H1 (cell line): ENCODE data around the gene PSME1. TPM values are rescaled to one million over a fixed set of nuclear protein-coding genes. Genes with fewer than 3 reads are reported as not detected.

Source experiments
- CTCF ChIA-PET: fragments of 300-600 bp; sonication (Branson Sonifier 250); formaldehyde crosslinking; loops from one replicate; lab custom pipeline; 2021; ENCODE audit not compliant: partially characterized antibody; lab: Charles Lee
- POLR2A ChIA-PET: fragments of 300-600 bp; sonication (Branson Sonifier 250); formaldehyde crosslinking; loops from one replicate; lab custom pipeline; 2021; ENCODE audit warnings: inconsistent platforms; ENCODE audit not compliant: partially characterized antibody; lab: Charles Lee
- DNase-seq, 2 experiments: peaks; one replicate each; pipeline versions ENCODE4 v3.0.0 to v3.0.0-alpha.2; 2010 to 2022; ENCODE audit warnings: low spot score in 2 of 2, low read depth in 1 of 2, mixed read lengths in 1 of 2
- FAIRE-seq: peaks from 2 replicates; lab custom pipeline; 2011; peaks lifted over from hg19 to GRCh38; lab: Jason Lieb, UNC
- H2AFZ ChIP-seq: 2 replicates; pipeline ENCODE4 v1.8.1; 2012; ENCODE audit warnings: low read length, inconsistent platforms
- H2AK5ac ChIP-seq: 2 replicates; pipeline ENCODE4 v1.6.1; 2013; ENCODE audit warnings: low read depth, low read length
- H2BK120ac ChIP-seq: replicated peaks from 2 replicates; pipeline ENCODE3; 2013; ENCODE audit warnings: low read depth, low read length, inconsistent platforms
- H2BK12ac ChIP-seq: 2 replicates; pipeline ENCODE4 v1.6.1; 2013; ENCODE audit warnings: low read depth, low read length
- H2BK15ac ChIP-seq: 2 replicates; pipeline ENCODE4 v1.6.1; 2013; ENCODE audit warnings: low read length
- H2BK20ac ChIP-seq: 2 replicates; pipeline ENCODE4 v1.6.1; 2013; ENCODE audit warnings: low read length
- H2BK5ac ChIP-seq: 2 replicates; pipeline ENCODE4 v1.6.1; 2013; ENCODE audit warnings: low read depth, low read length
- H3K14ac ChIP-seq: 2 replicates; pipeline ENCODE4 v1.6.1; 2013; ENCODE audit warnings: inconsistent platforms; ENCODE audit not compliant: insufficient read length
- H3K18ac ChIP-seq: 2 replicates; pipeline ENCODE4 v1.6.1; 2013; ENCODE audit warnings: low read length; ENCODE audit errors: extremely low read depth
- H3K23ac ChIP-seq: 2 replicates; pipeline ENCODE4 v1.6.1; 2013; ENCODE audit warnings: inconsistent platforms; ENCODE audit not compliant: insufficient read length
- H3K23me2 ChIP-seq: 2 replicates; pipeline ENCODE4 v1.6.1; 2013; ENCODE audit warnings: low read depth, low read length
- H3K27ac ChIP-seq: 2 replicates; pipeline ENCODE4 v1.6.1; 2011; ENCODE audit warnings: low read depth, low read length, inconsistent platforms
- H3K27me3 ChIP-seq, 4 experiments: replicated peaks in 1 of 4; 1 replicate in 1 of 4; 2 replicates in 3 of 4; pipeline versions ENCODE4 v1.6.1 to v1.8.1; 2011 to 2013; ENCODE audit warnings: low read length in 3 of 4, mild to moderate bottlenecking in 3 of 4, inconsistent platforms in 2 of 4, mixed read lengths in 2 of 4, moderate library complexity in 1 of 4; ENCODE audit not compliant: control insufficient read depth in 3 of 4, insufficient read depth in 3 of 4; ENCODE audit errors: extremely low read depth in 1 of 4
- H3K36me3 ChIP-seq, 4 experiments: 2 replicates each; pipeline versions ENCODE4 v1.6.1 to v1.8.1; 2011 to 2013; ENCODE audit warnings: mild to moderate bottlenecking in 4 of 4, low read length in 3 of 4, moderate library complexity in 2 of 4, control low read depth in 1 of 4, inconsistent platforms in 1 of 4; ENCODE audit not compliant: insufficient read depth in 4 of 4, control insufficient read depth in 2 of 4
- H3K4ac ChIP-seq: replicated peaks from 2 replicates; pipeline ENCODE3; 2013; ENCODE audit warnings: low read length, low read depth, mixed read lengths, inconsistent platforms; ENCODE audit not compliant: insufficient read length
- H3K4me1 ChIP-seq, 4 experiments: replicated peaks in 1 of 4; 1 replicate in 1 of 4; 2 replicates in 3 of 4; pipeline versions ENCODE4 v1.6.1 to v1.8.1; 2011 to 2013; ENCODE audit warnings: low read length in 3 of 4, inconsistent platforms in 2 of 4, mixed read lengths in 1 of 4; ENCODE audit not compliant: insufficient read depth in 4 of 4, control insufficient read depth in 3 of 4
- H3K4me2 ChIP-seq, 2 experiments: 2 replicates each; pipeline versions ENCODE4 v1.6.1 to v1.8.1; 2011 to 2013; ENCODE audit warnings: low read depth in 2 of 2, low read length in 2 of 2, control low read depth in 1 of 2, inconsistent platforms in 1 of 2, mild to moderate bottlenecking in 1 of 2; ENCODE audit not compliant: insufficient read depth in 1 of 2
- H3K4me3 ChIP-seq, 4 experiments: fragments of 200-600, 300-600 bp in 1 of 4; sonication (generic), shearing (Covaris generic), sonication (Bioruptor Twin) in 1 of 4; 2 replicates each; pipeline versions ENCODE4 v1.5.1 to v1.8.1; 2011 to 2016; ENCODE audit warnings: low read length in 4 of 4, low read depth in 3 of 4, control low read depth in 2 of 4, inconsistent platforms in 2 of 4, mild to moderate bottlenecking in 2 of 4, mixed read lengths in 1 of 4, moderate library complexity in 1 of 4; ENCODE audit not compliant: insufficient read depth in 2 of 4; ENCODE audit errors: extremely low read depth in 1 of 4
- H3K56ac ChIP-seq: replicated peaks from 2 replicates; pipeline ENCODE3; 2013; ENCODE audit warnings: low read depth, mild to moderate bottlenecking, mixed read lengths, low read length, inconsistent platforms; ENCODE audit not compliant: insufficient read length
- H3K79me1 ChIP-seq: 2 replicates; pipeline ENCODE4 v1.6.1; 2013; ENCODE audit warnings: low read depth, low read length, control low read depth
- H3K79me2 ChIP-seq, 2 experiments: 2 replicates each; pipeline versions ENCODE4 v1.6.1 to v1.8.1; 2012 to 2013; ENCODE audit warnings: low read length in 2 of 2, mild to moderate bottlenecking in 2 of 2, inconsistent platforms in 1 of 2; ENCODE audit not compliant: insufficient read depth in 2 of 2, control insufficient read depth in 1 of 2
- H3K9ac ChIP-seq, 4 experiments: replicated peaks in 1 of 4; 1 replicate in 1 of 4; 2 replicates in 3 of 4; pipeline versions ENCODE4 v1.6.1 to v1.8.1; 2011 to 2013; ENCODE audit warnings: low read depth in 3 of 4, low read length in 3 of 4, control low read depth in 2 of 4, mild to moderate bottlenecking in 2 of 4, moderate library complexity in 2 of 4, inconsistent platforms in 1 of 4; ENCODE audit errors: extremely low read depth in 1 of 4
- H3K9me3 ChIP-seq, 2 experiments: 2 replicates each; pipeline versions ENCODE4 v1.6.1 to v1.8.1; 2012 to 2013; ENCODE audit warnings: mild to moderate bottlenecking in 2 of 2, moderate library complexity in 2 of 2, control low read depth in 1 of 2, inconsistent platforms in 1 of 2, low read depth in 1 of 2, low read length in 1 of 2, mixed read lengths in 1 of 2; ENCODE audit not compliant: insufficient read depth in 2 of 2
- H4K20me1 ChIP-seq, 2 experiments: replicated peaks in 1 of 2; 2 replicates each; pipeline versions ENCODE3 to v1.8.1; 2011 to 2013; ENCODE audit warnings: inconsistent platforms in 2 of 2, low read length in 2 of 2, mild to moderate bottlenecking in 1 of 2; ENCODE audit not compliant: insufficient read depth in 2 of 2, control insufficient read depth in 1 of 2
- H4K5ac ChIP-seq: 2 replicates; pipeline ENCODE4 v1.6.1; 2013; ENCODE audit warnings: low read length, low read depth, mixed read lengths, inconsistent platforms; ENCODE audit not compliant: insufficient read length
- H4K8ac ChIP-seq: 2 replicates; pipeline ENCODE4 v1.8.0; 2013; ENCODE audit warnings: mild to moderate bottlenecking, moderate library complexity, low read length, inconsistent platforms; ENCODE audit not compliant: insufficient read depth; ENCODE audit errors: extremely low read depth
- H4K91ac ChIP-seq: replicated peaks from 2 replicates; pipeline ENCODE3; 2013; ENCODE audit warnings: low read length, mixed read lengths, inconsistent platforms; ENCODE audit not compliant: insufficient read length
- ASH2L ChIP-seq: fragments of 200-600, 300-600 bp; sonication (generic); IDR thresholded peaks from one replicate; pipeline ENCODE4 v1.7.1; 2017; ENCODE audit warnings: low read length
- CTBP2 ChIP-seq: IDR thresholded peaks from 2 replicates; pipeline ENCODE4 v1.7.0; 2011; ENCODE audit warnings: borderline replicate concordance, mild to moderate bottlenecking, moderate library complexity, mixed read lengths, low read length; ENCODE audit not compliant: insufficient read depth, insufficient read length
- FOSL1 ChIP-seq: IDR thresholded peaks from 2 replicates; pipeline ENCODE4 v1.6.1; 2011; ENCODE audit warnings: mild to moderate bottlenecking, low read depth, low read length, moderate library complexity; ENCODE audit not compliant: insufficient read depth
- GABPA ChIP-seq: IDR thresholded peaks from 2 replicates; pipeline ENCODE4 v1.6.1; 2011; ENCODE audit warnings: mild to moderate bottlenecking, low read length, moderate library complexity, borderline replicate concordance; ENCODE audit not compliant: insufficient read depth
- HDAC6 ChIP-seq: IDR thresholded peaks from one replicate; pipeline ENCODE4 v1.7.1; 2012; ENCODE audit warnings: low read depth, mild to moderate bottlenecking, inconsistent platforms, low read length, moderate library complexity
- KDM4A ChIP-seq: IDR thresholded peaks from one replicate; pipeline ENCODE4 v1.7.1; 2012; ENCODE audit warnings: low read depth, mild to moderate bottlenecking, moderate library complexity, low read length, inconsistent platforms; ENCODE audit not compliant: severe bottlenecking
- NANOG ChIP-seq: IDR thresholded peaks from 2 replicates; pipeline ENCODE4 v1.6.1; 2011; ENCODE audit warnings: low read length, low read depth, mild to moderate bottlenecking, inconsistent platforms; ENCODE audit not compliant: insufficient read depth, poor library complexity, severe bottlenecking
- POLR2A ChIP-seq, 2 experiments: IDR thresholded peaks; 1 replicate in 1 of 2; 2 replicates in 1 of 2; pipeline ENCODE4 v1.6.1; 2011; ENCODE audit warnings: low read depth in 2 of 2, low read length in 2 of 2, mild to moderate bottlenecking in 2 of 2; ENCODE audit errors: control extremely low read depth in 1 of 2
- RXRA ChIP-seq: IDR thresholded peaks from 2 replicates; pipeline ENCODE4 v1.6.1; 2011; ENCODE audit warnings: low read depth, mild to moderate bottlenecking, low read length, moderate library complexity; ENCODE audit not compliant: insufficient read depth
- SIRT6 ChIP-seq: IDR thresholded peaks from one replicate; pipeline ENCODE4 v1.7.1; 2012; ENCODE audit warnings: low read length, inconsistent platforms
- TAF1 ChIP-seq: IDR thresholded peaks from 2 replicates; pipeline ENCODE4 v1.6.1; 2011; ENCODE audit warnings: mild to moderate bottlenecking, low read depth, low read length
- USF2 ChIP-seq: IDR thresholded peaks from 2 replicates; pipeline ENCODE4 v1.6.1; 2011; ENCODE audit warnings: low read length, improper control_type of control experiment
- WGBS, 2 experiments: shearing (Covaris generic) in 1 of 2; methylation state at CpG; one replicate each; pipeline versions ENCODE4 v1.1.6 to v1.1.7; 2013 to 2015; ENCODE audit warnings: low lambda C conversion rate in 2 of 2, mixed read lengths in 2 of 2, inconsistent platforms in 1 of 2, low coverage in 1 of 2, missing lambda C conversion rate in 1 of 2; ENCODE audit not compliant: insufficient replicate concordance in 2 of 2, insufficient coverage in 1 of 2, insufficient read length in 1 of 2; ENCODE audit errors: extremely low coverage in 1 of 2, missing lambda C conversion rate in 1 of 2; 5-methylcytosine and 5-hydroxymethylcytosine counted together
- polyA plus RNA-seq, 7 experiments: library from polyadenylated mRNA; depleted of rRNA in 3 of 7; stranded (reverse) in 5 of 7; unstranded in 2 of 7; fragments of >200 nt in 5 of 7; fragments of 200-250 nt in 2 of 7; gene quantifications; 1 replicate in 5 of 7; 2 replicates in 1 of 7; 4 replicates in 1 of 7; pipeline versions ENCODE4 v1.2.1 to v1.2.3, GENCODE V29; 2011 to 2013; ENCODE audit warnings: missing spikeins in 2 of 7, mixed read lengths in 2 of 7
- total RNA-seq: library from RNA; stranded (reverse); fragmentation: NEBNext Ultra II Directional; extraction: Animal tissue kit (Norgen Biotek cat#: 25700); gene quantifications from 2 replicates; pipeline ENCODE4 v1.2.1, GENCODE V29; 2021

Gene PSME1
- total and polyA plus RNA-seq, 2 of the 8 experiments (the other 6 are each of a cell fraction or from before 2014, with no cell fraction given): 74.9 to 85.9 TPM

DNA sequence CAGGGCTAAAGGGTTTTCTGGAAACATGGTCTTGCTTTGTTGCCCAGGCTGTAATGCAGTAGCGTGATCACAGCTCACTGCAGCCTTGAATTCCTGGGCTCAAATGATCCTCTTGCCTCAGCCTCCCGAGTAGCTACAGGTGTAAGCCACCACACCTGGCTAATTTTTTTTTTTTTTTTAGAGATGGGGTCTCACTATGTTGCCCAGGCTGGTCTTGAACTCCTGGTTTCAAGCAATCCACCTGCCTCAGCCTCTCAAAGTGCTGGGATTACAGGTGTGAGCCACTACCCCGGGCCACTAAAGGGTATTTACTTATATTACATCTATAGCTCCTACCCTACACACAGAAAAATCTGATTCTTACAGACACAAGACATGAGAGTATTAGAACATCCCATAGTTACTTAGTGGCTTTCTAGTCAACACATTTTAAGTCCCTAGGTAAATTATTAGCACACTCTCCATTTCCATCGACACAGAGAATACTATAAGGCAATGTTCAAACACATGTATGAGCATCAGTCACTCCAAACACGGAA is 27.6 kb upstream of the PSME1 start:
- Histone ChIP-seq H3K36me3 (peaks cover 0 to 15% (median 7%) of the 10 kb centered on the region in 4 experiments; a peak in 5 of 8 replicates), H4K91ac (no peak overlapping the region), H3K56ac (no peak overlapping the region), H3K27me3 (no peaks in the 10 kb centered on the region), H3K4me2 (no peak overlapping the region), H3K23me2 (no peaks in the 10 kb centered on the region; the same call in 1 of the 2 replicates), H3K27ac (no peak overlapping the region), H3K9me3 (peaks cover 7% of the 10 kb centered on the region in 2 experiments; a peak in 3 of 4 replicates), H2BK20ac (no peak overlapping the region), H4K20me1 (no peaks in the 10 kb centered on the region), H3K18ac (no peak overlapping the region), H3K4me3 (no peak overlapping the region), H4K5ac (no peak overlapping the region), H3K79me1 (no peaks in the 10 kb centered on the region), H3K14ac (no peak overlapping the region), H3K79me2 (no peaks in the 10 kb centered on the region), H3K4ac (no peak overlapping the region), H3K9ac (no peak overlapping the region), H3K23ac (no peak overlapping the region), H2BK5ac (no peak overlapping the region), H2BK12ac (no peak overlapping the region), H2AK5ac (no peak overlapping the region), H3K4me1 (no peaks in the 10 kb centered on the region), H2AFZ (no peak overlapping the region), H4K8ac (no peak overlapping the region), H2BK120ac (no peak overlapping the region), H2BK15ac (no peak overlapping the region)
- DNase-seq (no peak), FAIRE-seq (no peak)
- POLR2A ChIA-PET: interaction anchor here (0.7 to 23.9 kb wide), 9 partner anchors 8 to 914 kb away, joined by 3 to 626 read pairs (median 26); partner anchors contain the start of genes CPNE6, DCAF11, EMC9 and NRL
- WGBS, 2 experiments: 44% methylated on average over 5 of the region's 5 CpGs; no CpG with 5 or more reads in 1 of the 2 experiments
- CTCF ChIA-PET: interaction anchor here (0.6 to 12.2 kb wide), 33 partner anchors 10 to 540 kb away, joined by 3 to 160 read pairs (median 3); partner anchors contain the start of genes CARMIL3, IRF9, PCK2 and PSME1
- TF ChIP-seq SIRT6: no peak
- TF ChIP-seq TAF1: no peak
- no peak for TF ChIP-seq GABPA
- no peak for TF ChIP-seq USF2
- no peak for TF ChIP-seq FOSL1
- no peak for TF ChIP-seq CTBP2
- TF ChIP-seq KDM4A: no peak
- no peak for TF ChIP-seq NANOG
- no peak for TF ChIP-seq HDAC6
- TF ChIP-seq ASH2L: no peak
- no peak for TF ChIP-seq POLR2A (IDR thresholded peaks at IDR 0.05; ENCODE audit: control extremely low read depth in 1 of 2, low read depth in 2 of 2, low read length in 2 of 2)
- TF ChIP-seq RXRA: no peak
